A673 (cell line): ENCODE results near the gene KIR2DL1. TPM values are rescaled to one million over a fixed set of nuclear protein-coding genes. Genes with fewer than 3 reads are reported as not detected.
"Not testable (repeated sequence)": the region's sequence is repeated elsewhere in the genome, so short reads cannot be mapped to it uniquely, and the experiment has no call there.

Source experiments
- BruUV-seq: library from RNA; stranded (reverse); fragments of 400-500 nt; replicated peaks from 2 replicates; lab custom pipeline; 2021; lab: Mats Ljungman, UMichigan
- CTCF ChIA-PET: fragments of 300-600 bp; sonication (Branson Sonifier 250); formaldehyde crosslinking; loops from one replicate; lab custom pipeline; 2022; ENCODE audit warnings: antibody characterized with exemption; lab: Charles Lee
- POLR2A ChIA-PET: fragments of 300-600 bp; sonication (Branson Sonifier 250); formaldehyde crosslinking; loops from one replicate; lab custom pipeline; 2022; ENCODE audit warnings: antibody characterized with exemption; ENCODE audit not compliant: low non-redundant PET; lab: Charles Lee
- DNase-seq: peaks from one replicate; pipeline ENCODE4 v3.0.0-alpha.2; 2015; ENCODE audit warnings: low spot score
- H3K27ac ChIP-seq: fragments of 200-600 bp; sonication (generic); 2 replicates; pipeline ENCODE4 v1.5.1; 2016; ENCODE audit warnings: mixed run types, low read depth, mild to moderate bottlenecking, mixed read lengths, antibody characterized with exemption, low read length; ENCODE audit not compliant: poor library complexity, severe bottlenecking
- H3K27me3 ChIP-seq: fragments of 200-600 bp; sonication (generic); replicated peaks from 2 replicates; pipeline ENCODE4 v1.6.1; 2017; ENCODE audit warnings: mixed run types, low read depth, mild to moderate bottlenecking, mixed read lengths, antibody characterized with exemption, low read length; ENCODE audit not compliant: insufficient read depth, poor library complexity
- H3K36me3 ChIP-seq: fragments of 200-600 bp; sonication (generic); 2 replicates; pipeline ENCODE4 v1.6.1; 2016; ENCODE audit warnings: mixed run types, mild to moderate bottlenecking, mixed read lengths, antibody characterized with exemption, low read length; ENCODE audit not compliant: insufficient read depth, poor library complexity, severe bottlenecking
- H3K4me1 ChIP-seq: fragments of 200-600 bp; sonication (generic); 2 replicates; pipeline ENCODE4 v1.6.1; 2017; ENCODE audit warnings: mixed run types, mild to moderate bottlenecking, mixed read lengths, antibody characterized with exemption, low read length; ENCODE audit not compliant: insufficient read depth, poor library complexity, severe bottlenecking
- H3K4me3 ChIP-seq: fragments of 200-600 bp; sonication (generic); 2 replicates; pipeline ENCODE4 v1.5.1; 2016; ENCODE audit warnings: low read depth, mixed run types, mild to moderate bottlenecking, mixed read lengths, low read length; ENCODE audit not compliant: poor library complexity, severe bottlenecking
- H3K9me3 ChIP-seq: fragments of 200-600 bp; sonication (generic); 2 replicates; pipeline ENCODE4 v1.6.1; 2016; ENCODE audit warnings: mixed run types, low read depth, mild to moderate bottlenecking, mixed read lengths, antibody characterized with exemption, low read length; ENCODE audit not compliant: poor library complexity, severe bottlenecking
- CTCF ChIP-seq: fragments of 300-800, 200-600 bp; sonication (generic); conservative IDR thresholded peaks from 2 replicates; pipeline ENCODE4 v1.5.1; 2017; ENCODE audit warnings: low read depth, mild to moderate bottlenecking, antibody characterized with exemption, low read length, moderate library complexity, mixed read lengths
- EZH2 ChIP-seq: fragments of 200-600 bp; sonication (generic); IDR thresholded peaks from 2 replicates; pipeline ENCODE4 v1.6.1; 2017; ENCODE audit warnings: borderline replicate concordance, low read depth, mild to moderate bottlenecking, mixed read lengths, antibody characterized with exemption, low read length; ENCODE audit not compliant: poor library complexity, severe bottlenecking
- intact Hi-C: fragments of 100-400 bp; cut with micrococcal nuclease; formaldehyde crosslinking; loops from one replicate; pipeline ENCODE4 v1.10.0; 2022; ENCODE audit not compliant: unreplicated experiment
- total RNA-seq: library from RNA; stranded (reverse); gene quantifications from 2 replicates; pipeline ENCODE4 v1.2.3, GENCODE V29; 2021

KIR2DL1 gene
- total RNA-seq, 1 experiment from 2014 or later, result not detected

GRCh38 chr19:54817670-54818536, 48.3 kb downstream of the KIR2DL1 start:
- intact Hi-C loops, result no loop called here
- no peaks in the 10 kb centered on the region for H3K4me1 ChIP-seq
- no peak for DNase-seq
- H3K27me3 ChIP-seq, result no peaks in the 10 kb centered on the region
- H3K4me3 ChIP-seq, result no peak overlapping the region
- no peaks in the 10 kb centered on the region for H3K36me3 ChIP-seq
- TF ChIP-seq CTCF, result no peak
- no peak for TF ChIP-seq EZH2
- CTCF ChIA-PET, result no interaction called here
- no peaks in the 10 kb centered on the region for H3K9me3 ChIP-seq
- POLR2A ChIA-PET, result no interaction called here
- H3K27ac ChIP-seq, result no peak overlapping the region
- no TSS peak for BruUV-seq

- DNase-seq, H3K4me1 ChIP-seq, BruUV-seq, CTCF ChIA-PET, H3K27ac ChIP-seq, H3K36me3 ChIP-seq, H3K4me3 ChIP-seq, intact Hi-C loops, H3K9me3 ChIP-seq, POLR2A ChIA-PET, H3K27me3 ChIP-seq: not testable (repeated sequence)
Measured at GRCh38 chr19:54824416-54824815, 54.8 kb downstream of the KIR2DL1 start.

- DNase-seq, intact Hi-C loops, H3K36me3 ChIP-seq, H3K9me3 ChIP-seq, BruUV-seq, H3K4me3 ChIP-seq, CTCF ChIA-PET, H3K27ac ChIP-seq, H3K27me3 ChIP-seq, H3K4me1 ChIP-seq, POLR2A ChIA-PET: not testable (repeated sequence)
Measured at GRCh38 chr19:54825326-54825725, 55.7 kb downstream of the KIR2DL1 start.

GRCh38 chr19:54828064-54828463, 58.5 kb downstream of the KIR2DL1 start:
- POLR2A ChIA-PET, H3K27me3 ChIP-seq, H3K4me3 ChIP-seq, H3K27ac ChIP-seq, CTCF ChIA-PET, H3K36me3 ChIP-seq, BruUV-seq, H3K9me3 ChIP-seq, H3K4me1 ChIP-seq, intact Hi-C loops, DNase-seq: not testable (repeated sequence)

GRCh38 chr19:54832496-54832895, 62.9 kb downstream of the KIR2DL1 start, which contains the start of gene KIR2DS4:
KIR2DS4 (plus strand) TSS chr19:54832676.
- H3K27ac ChIP-seq, POLR2A ChIA-PET, intact Hi-C loops, H3K27me3 ChIP-seq, H3K4me1 ChIP-seq, CTCF ChIA-PET, DNase-seq, H3K9me3 ChIP-seq, H3K36me3 ChIP-seq, H3K4me3 ChIP-seq, BruUV-seq: not testable (repeated sequence)
